ENCODE measurements around the gene ARHGAP33. TPM values are rescaled to one million over a fixed set of nuclear protein-coding genes. Genes with fewer than 3 reads are reported as not detected.

ARHGAP33 gene
- total RNA-seq, 1 donor from 2014 or later, result 13.3 TPM

DNA sequence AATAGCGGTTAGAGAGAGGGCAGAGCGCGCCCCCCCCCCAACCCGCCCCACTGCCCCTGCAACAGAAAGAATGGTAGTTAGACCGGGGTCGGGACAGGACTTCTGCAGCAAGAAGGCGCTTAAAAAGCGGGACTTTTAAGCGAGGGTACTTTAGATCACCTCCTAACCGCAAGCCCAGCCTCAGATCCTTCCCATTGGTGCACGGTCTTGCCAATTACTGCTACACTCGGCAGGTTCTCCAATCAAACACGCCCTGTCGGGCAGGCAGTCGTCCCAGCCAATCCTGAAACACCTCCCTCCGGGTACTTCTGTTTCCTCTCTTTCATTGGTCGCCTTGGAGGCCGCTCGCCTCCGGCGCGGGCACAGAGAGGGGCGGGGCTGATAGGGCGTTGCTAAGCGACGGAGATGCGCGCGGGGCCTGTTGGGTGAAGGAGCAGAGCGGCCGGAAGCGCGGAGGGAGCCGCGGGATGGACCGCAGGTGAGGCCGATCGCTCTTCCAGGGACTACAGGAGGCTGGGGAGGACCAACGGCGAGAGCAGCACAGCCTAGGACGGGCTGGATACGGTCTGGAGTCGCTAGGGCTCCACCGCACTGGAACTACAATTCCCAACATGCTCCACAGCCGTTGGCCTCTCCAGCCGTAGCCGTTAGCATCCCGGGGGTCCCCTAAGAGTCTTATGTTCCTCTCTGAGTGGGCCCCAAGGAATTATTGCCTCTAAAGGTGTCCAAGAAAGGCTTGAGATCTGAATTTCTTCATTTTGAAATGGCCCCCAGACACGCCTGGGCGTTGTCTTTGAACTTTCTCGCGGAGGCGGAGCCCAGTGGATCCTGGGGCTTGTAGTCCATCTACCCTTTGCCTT lies 17.4 kb upstream of the ARHGAP33 start, which contains the start of gene PROSER3:
PROSER3 (plus strand) TSS at position 428 of the 860 bp plus-strand sequence; CDS start at position 468, 40 bp downstream.
- peak; percentile 95 for DNase-seq (ENCODE audit: low read depth)
- TF ChIP-seq, protein P1, sequence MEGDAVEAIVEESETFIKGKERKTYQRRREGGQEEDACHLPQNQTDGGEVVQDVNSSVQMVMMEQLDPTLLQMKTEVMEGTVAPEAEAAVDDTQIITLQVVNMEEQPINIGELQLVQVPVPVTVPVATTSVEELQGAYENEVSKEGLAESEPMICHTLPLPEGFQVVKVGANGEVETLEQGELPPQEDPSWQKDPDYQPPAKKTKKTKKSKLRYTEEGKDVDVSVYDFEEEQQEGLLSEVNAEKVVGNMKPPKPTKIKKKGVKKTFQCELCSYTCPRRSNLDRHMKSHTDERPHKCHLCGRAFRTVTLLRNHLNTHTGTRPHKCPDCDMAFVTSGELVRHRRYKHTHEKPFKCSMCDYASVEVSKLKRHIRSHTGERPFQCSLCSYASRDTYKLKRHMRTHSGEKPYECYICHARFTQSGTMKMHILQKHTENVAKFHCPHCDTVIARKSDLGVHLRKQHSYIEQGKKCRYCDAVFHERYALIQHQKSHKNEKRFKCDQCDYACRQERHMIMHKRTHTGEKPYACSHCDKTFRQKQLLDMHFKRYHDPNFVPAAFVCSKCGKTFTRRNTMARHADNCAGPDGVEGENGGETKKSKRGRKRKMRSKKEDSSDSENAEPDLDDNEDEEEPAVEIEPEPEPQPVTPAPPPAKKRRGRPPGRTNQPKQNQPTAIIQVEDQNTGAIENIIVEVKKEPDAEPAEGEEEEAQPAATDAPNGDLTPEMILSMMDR (conservative IDR thresholded peaks at IDR 0.05; ENCODE audit: low read depth, low read length), result no peak
- H3K4me3 ChIP-seq (ENCODE audit: low read depth, low read length), result peak within 1 kb of the TSS; percentile 81

DNA sequence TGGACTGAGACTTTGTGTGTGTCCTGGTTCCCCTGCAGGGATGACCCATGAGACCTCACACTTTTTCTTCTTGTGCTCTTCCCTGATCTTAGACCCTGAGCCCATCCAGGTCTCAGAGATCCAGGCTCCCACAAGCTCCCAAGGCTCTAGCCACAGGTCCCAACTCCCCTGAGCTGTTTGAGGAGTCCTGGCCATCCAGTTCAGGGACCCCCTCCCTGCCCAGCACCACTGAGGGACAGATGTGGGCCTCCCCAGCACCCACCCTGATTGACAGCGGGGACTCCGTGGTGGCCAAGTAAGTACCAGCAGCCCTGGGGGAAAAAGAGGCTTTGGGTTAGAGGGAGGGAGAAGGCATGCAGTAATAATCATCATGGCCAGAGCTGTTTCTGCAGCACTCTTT lies 15.7 kb upstream of the ARHGAP33 start:
- DNase-seq (ENCODE audit: low read depth), result no peak
- TF ChIP-seq, protein P1 (conservative IDR thresholded peaks at IDR 0.05; ENCODE audit: low read depth, low read length), result no peak
- no peak overlapping the region for H3K4me3 ChIP-seq (ENCODE audit: low read depth, low read length)

DNA sequence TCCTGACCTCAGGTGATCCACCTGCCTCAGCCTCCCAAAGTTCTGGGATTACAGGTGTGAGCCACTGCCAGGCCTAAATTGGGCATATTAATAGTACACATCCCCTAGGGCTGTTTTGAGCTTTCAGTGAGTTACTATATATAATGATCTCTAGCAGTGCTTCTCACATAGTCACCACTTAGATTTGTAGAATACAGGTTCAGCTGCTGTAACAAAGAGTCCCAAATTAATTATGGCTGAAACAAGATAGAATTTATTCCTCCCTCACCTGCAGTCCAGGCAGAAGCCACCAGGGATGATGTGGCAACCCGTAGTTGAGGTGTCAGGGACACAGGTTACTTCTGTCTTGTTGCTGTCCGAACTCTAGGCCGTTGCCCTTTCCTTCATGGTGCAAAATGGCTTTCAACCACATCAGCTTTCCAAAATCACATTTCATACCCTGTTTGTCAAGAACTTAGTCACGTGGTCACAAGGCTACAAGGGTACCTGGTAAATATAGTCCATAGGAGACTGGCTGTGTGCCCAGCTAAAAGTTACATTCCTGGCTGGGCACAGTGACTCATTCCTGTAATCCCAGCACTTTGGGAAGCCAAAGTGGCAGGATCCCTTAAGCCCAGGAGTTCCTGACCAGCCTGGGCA lies 14.5 kb upstream of the ARHGAP33 start:
- no peak overlapping the region for H3K4me3 ChIP-seq (ENCODE audit: low read depth, low read length)
- TF ChIP-seq, protein P1 (conservative IDR thresholded peaks at IDR 0.05; ENCODE audit: low read depth, low read length), result no peak
- no peak for DNase-seq (ENCODE audit: low read depth)

DNA sequence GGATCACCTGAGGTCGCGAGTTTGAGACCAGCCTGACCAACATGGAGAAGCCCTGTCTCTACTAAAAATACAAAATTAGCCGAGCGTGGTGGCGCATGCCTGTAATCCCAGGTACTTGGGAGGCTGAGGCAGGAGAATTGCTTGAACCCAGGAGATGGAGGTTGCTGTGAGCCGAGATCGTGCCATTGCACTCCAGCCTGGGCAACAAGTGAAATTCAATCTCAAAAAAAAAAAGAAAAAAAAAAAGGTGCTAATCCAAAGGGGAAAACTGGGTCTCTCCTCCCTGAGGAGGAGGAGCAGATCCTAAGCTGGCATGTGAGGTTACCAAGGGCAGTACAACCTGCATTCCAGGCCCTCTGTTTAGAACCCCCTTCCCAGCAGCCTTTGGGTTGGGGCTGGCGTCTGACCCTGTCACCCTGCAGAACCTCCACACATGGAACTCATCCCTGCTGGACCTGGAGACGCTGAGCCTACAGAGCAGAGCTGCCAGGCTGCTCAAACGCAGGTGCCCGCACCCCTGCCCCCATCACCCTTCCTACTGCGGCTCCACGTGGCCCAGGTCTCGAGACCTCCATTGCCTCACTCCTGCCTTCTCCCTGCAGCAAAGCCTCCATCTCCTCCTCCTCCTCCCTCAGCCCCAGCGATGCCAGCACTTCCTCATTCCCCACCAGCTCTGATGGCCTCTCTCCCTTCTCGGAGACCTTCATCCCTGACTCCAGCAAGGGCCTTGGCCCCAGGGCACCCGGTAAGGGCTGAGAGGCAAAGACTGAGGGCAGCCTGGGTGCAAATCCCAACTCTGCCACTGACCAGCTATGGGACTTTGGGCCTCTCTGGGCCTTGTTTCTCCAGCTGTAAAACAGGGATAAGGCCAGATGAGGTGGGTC lies 10.7 kb upstream of the ARHGAP33 start:
- TF ChIP-seq, protein P1 (conservative IDR thresholded peaks at IDR 0.05; ENCODE audit: low read depth, low read length), result no peak
- H3K4me3 ChIP-seq (ENCODE audit: low read depth, low read length), result no peak overlapping the region
- no peak for DNase-seq (ENCODE audit: low read depth)

DNA sequence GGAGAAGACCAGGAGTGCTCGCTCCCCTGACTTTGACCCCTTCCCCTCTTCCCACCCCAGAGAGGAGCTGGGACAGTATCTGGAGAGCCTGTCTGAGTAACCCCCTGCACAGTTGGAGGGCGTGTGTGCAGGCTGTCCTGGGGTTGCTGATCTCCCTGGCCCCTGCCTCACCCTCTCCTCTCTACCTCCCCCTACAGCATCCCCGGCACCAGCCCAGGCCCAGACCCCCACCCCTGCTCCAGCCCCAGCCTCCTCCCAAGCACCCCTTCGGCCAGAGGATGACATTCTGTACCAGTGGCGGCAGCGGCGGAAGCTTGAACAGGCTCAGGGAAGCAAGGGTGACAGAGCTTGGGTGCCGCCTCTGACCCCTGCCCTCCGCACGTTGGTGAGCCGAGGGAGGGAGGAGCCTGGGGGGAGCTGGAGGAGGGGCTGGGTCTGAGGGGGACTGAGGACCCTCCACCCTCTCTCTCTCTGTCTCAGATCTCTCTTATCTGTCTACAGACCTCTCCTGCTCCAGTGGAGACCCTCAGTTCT lies 8.7 kb upstream of the ARHGAP33 start:
- no peak for DNase-seq (ENCODE audit: low read depth)
- H3K4me3 ChIP-seq (ENCODE audit: low read depth, low read length), result no peak overlapping the region
- TF ChIP-seq, protein P1 (conservative IDR thresholded peaks at IDR 0.05; ENCODE audit: low read depth, low read length), result no peak

DNA sequence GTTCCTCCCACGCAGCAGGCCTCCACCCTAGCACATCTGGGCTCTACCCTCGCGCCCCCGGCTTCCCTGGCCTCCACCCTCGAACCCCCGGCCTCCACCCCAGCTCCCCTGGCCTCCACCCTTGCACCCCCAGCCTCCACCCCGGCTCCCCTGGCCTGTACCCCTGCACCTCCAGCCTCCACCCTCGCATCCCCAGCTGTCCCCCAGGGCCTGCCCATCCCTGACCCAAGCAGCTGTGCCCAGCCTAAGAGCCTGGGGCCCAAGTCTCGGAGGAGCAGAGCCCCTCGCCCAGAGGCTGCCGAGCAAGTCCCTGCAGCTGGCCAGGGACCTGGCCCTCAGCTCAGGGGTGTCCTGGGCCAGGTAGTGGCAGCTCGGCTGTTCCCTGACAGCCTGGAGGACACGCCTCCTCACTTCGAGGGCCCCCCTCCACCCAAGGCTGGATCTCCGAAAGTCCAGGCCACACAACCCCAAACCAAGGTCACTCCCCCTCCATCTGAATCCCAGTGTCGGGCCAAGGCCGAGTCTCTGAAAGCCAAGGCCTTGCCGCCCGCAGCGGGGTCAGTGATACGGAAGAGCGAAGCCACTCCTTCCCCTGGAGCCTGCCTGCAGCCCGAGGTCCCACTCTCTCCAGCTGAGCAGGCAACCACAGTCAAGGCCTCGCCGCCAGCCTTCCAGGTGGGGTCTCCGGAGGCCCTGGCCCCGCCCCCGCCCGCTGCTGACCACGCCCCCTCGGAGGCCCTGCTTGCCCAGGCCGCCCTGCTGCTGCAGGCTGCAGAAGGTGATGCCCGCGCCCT lies 7.9 kb upstream of the ARHGAP33 start:
- DNase-seq (ENCODE audit: low read depth), result no peak
- no peak overlapping the region for H3K4me3 ChIP-seq (ENCODE audit: low read depth, low read length)
- TF ChIP-seq, protein P1 (conservative IDR thresholded peaks at IDR 0.05; ENCODE audit: low read depth, low read length), result no peak
